SHP77 (cell line): Measurements from ENCODE around the gene PARL.
A peak's percentile ranks its signal among the peaks of the same experiment; 100 is the strongest.
"Not testable (repeated sequence)": the region's sequence is repeated elsewhere in the genome, so short reads cannot be mapped to it uniquely, and the experiment has no call there.

Experiments used
- DNase-seq, 2 experiments: peaks; one replicate each; lab custom pipeline; 2025; lab: John Stamatoyannopoulos, UW

The PARL gene

DNA sequence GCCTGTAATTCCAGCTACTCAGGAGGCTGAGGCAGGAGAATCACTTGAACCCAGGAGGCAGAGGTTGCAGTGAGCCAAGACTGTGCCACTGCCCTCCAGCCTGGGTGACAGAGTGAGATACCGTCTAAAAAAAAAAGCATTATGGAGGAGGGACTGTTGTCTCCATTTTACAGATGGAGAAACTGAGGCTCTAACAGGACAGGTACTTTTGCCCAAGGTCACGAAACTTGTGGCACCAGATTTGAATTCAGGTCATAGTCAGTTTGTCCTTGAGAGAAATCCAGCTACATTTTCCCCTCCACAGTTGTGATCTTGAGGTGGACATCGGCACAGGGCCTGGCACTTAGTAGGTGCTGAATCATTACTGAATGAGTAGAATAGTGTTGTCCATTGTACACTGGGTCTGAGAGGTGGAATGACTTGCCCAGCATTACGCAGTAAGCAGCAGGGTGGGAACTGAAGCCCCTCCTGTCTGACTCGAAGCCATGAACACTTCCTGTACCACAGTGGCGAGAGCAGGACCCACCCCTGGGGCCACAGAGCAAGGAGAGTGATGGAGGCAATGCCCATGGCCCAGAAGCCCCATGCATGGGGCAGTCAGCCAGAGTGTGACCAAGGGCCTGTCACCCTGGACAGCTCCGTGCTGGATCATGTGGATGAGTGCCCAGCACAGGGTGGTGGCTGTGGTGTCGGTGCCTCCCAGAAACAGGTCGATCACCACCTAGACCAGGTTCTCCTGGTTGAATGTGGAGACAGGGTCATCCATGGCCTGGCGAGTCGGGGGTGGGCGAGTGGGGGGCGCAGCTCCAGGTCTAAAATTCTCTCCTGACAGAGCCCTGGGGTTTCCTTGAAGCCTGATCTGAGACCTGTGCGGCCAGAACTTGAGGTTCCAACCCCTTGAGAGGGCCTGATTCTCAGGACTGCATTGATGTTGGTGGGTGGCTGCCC, 20.4 kb upstream of the PARL start:
- no peak for DNase-seq

DNA sequence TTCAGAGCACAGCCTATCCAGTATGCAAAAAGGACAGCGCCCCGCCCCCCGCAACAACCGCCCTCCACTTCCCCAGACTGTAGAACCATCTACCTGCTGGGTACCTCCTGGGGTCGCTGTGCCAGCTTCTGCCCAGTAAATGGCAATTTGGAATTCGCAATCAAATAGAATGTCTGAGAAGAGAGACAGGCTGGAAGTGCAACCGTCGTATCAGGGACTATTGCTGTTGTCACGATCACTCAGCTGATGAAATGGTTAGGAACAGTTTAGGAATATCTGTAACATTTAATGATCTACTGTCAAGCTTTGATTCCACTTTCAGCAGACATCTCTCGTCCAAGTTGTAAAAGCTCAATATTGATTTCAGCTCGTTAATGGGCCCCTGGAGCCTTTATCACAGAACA, 13.3 kb upstream of the PARL start:
- DNase-seq: peak; percentile 18 to 34

DNA sequence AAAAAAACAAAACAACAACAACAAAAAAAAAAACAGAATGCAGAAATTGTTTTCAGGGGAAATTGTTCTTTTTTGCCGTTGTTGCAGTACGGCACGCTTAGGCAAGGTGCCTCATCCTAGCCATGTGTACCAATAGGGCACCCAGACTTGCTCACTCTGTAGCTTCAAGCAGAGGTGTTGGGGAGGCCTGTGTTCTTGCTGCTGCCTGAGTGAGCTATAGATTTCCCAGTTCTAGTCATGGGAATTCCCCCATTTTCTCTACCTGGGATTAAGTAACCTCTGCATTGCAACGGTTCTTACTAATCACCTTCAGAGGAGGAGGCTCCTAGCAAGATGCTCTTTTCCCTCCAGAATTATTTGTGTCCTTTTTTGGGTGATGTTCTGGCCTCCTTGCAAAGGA, 12.9 kb upstream of the PARL start:
- no peak for DNase-seq

DNA sequence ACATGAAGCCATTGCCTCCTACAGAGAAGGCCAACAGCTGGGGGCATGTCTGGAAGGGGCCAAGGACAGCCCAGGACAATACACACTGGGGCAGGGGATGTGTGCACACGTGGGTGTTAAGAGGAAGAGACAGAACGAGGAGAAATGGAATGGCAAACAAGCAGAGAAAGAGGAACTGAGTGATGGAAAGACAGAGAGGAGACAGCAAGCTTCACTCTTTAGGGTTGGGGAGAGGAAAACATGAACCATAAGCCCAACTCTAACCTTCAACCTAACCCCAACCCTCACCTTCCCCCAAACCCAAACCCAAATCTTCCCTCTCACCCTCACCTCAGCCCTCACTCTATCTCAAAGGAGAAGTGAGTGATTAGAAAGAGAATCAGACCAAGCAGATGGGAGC, 11.9 kb upstream of the PARL start:
- DNase-seq: no peak

DNA sequence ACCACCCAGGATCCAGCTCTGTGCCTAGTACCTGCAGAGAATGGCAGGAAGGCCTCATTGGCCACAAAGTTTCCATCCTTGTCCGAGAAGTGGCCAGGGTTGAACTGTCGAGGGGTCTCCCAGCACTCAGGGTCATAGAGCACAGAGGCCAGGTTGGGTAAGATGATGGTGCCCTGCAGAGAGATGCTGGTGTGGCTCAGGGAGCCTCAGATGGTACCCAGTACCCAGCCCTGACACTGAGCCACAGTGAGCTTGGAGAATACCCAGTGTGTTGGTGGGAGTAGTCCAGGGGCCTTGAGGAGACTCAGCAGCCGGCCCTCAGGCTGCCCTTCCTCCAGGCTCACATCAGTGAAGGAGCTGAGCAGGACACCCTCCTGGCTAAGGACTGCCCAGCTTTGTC, 11.5 kb upstream of the PARL start:
- DNase-seq: no peak

DNA sequence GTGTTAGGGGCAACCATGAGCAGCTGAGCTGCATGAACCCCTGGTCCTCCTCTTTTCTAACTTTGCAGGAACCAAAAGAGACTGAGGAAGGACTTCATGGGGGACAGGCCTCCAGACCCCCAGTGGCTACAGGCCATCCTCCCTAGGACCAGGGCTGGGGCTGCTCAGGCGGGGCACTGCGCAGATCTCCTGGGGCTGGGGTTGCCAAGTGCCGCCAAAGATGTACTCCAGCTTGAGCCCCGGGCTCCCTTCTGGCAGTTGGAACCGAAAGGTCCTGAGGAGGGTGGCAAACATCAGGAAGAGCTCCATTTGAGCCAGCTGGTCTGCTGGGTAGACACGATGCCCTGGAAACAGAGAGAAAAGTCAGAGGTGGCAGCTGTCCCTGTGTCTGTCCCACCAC, 11.1 kb upstream of the PARL start:
- DNase-seq: no peak

DNA sequence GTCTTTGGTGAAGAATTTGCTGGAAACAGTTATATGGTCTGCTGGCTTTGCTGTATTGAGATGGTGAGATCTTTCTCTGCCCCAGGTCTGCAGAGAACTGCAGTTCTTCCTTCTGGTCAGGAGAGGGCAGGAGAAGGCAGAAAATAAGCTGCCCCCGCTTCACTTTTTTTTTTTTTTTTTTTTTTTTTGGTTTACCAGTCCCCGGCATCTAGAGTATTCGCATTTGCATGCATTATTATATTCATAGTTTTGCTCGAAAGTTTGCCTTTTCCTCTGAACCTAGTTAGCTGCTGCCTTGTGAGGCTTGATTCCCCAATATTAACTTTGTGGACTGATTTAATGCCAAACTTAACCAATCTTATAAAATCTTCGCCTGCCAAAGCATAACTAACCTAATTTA, 10.6 kb upstream of the PARL start:
- DNase-seq: peak; percentile 22 to 43

DNA sequence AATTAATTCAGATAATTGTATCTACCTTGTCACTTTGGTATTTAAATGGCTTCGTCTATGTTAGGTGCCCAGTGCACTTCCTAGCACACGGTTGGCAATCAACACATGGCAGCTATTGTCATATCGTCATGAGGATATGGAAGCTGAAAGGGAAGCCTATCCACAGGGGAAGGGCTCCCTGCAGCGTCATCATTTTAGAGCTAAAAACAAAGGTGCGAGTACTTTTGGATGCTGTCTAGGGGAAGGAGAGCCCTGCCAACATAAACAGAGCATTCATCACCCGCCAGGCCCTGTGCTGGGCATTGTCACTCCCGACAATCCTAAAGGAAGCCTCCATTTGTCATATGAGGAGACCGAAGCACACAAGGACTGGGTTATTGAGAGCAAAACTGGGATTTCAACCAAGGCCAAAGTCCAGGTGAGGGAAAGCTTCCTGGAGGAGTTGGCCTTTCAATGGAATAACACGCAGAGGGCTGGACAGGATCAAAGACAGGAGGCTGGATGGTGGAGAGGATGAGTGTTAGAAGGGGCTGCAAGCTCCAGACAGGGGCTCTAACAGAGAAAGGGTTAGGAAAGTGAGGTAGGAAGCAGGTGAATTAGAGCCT, 8.0 kb upstream of the PARL start:
- peak in 1 of 2 experiments; percentile 42 for DNase-seq

DNA sequence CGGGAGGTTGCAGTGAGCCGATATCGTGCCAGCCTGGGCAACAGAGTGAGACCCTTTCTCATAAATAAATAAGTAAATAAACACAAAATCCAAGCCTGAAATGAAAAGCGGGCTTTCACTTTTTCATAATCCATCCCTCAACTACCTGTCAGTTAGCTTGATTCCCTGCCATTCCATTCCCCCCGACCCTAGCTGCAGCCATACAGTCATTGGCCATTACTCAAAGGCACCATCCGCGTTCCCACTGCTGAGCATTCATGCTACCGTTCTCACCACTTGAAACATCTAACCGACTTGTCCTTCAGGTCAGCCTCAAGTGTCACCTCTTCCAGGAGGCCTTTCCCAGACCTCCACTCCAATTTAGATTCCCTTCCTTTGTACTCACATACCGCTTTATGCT, 1.1 kb upstream of the PARL start:
- no peak for DNase-seq

DNA sequence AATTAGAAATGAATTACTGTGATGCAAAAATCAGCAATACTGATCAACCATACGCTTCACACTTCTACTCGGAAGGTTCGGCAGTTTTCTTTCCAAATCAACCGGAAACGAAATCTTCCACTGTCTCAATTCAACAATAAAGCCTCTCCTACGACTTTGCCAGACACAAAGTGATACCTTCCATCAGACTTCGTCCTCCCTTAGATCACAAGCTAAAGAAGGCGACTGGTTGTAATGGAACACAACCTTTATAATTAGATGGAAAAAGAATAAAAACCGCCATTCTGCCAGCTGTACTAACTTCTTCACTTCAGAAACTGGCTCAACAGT, 618 bp downstream of the PARL start:
- DNase-seq: no peak

DNA sequence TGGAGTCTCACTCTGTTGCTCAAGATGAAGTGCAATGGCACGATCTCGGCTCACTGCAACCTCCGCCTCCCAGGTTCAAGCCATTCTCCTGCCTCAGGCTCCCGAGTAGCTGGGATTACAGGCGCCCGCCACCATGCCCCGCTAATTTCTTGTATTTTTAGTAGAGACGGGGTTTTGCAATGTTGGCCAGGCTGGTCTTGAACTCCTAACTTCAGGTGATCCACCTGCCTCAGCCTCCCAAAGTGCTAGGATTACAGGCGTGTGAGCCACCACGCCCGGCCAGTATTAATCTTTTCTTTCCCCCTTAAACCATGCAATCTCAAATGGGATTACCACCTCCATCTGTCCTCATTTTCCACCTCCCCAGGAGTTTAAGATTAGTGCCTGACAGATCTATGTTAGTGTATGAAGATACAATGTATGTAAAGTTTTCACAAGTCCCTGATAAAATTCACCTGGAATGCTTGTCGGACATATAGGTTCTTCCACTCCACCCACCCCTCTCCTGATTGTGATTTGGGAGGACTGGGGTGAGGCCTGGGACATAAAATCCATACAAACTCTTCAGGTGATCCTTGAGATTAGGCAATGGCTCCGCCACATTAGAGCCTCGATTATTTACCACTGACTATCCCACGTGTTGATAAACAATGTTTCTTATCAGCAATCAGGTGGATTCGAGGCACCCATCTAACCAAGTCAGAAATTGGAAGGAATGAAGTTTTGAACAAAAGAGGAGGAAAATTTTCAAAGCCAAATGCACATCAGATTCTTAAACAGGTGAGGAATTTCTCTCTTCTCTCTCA, 1.2 kb downstream of the PARL start:
- DNase-seq: no peak

DNA sequence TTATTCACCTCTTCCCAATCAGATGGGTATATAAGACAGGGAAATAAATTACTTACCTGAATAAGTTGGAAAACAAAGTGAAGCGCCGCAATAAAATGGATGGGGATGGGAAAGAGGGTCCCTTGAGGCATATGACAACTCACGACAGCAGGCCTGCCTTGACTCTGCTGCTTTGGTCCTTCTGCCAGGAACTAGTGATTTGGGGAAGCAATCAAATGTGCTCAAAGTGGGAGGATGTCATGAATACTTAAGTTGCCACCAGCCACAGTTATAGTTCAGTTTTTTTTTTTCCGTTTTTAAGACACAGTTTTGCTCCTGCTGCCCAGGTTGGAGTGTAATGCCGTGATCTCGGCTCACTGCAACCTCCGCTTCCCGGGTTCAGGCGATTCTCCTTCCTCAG, 4.6 kb downstream of the PARL start:
- DNase-seq: no peak

DNA sequence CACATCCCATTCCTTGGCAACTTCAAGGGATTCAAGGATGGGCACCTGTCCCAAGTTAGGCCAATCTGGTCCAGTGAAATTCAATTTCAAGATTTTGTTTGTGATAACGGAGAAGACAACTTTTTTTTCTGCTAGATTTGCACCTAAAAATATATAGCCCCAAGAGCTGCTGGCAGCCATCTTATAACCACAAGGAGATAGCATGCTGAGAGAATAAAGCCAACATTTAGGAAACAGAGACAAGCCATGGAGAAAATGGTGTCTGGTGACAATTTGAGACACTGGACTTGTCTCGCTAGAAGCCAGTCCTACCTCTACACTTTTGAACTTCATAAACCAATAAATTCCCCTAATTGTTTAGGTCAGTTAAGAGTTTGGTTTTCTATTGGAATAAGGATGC, 5.4 kb downstream of the PARL start:
- DNase-seq: no peak

DNA sequence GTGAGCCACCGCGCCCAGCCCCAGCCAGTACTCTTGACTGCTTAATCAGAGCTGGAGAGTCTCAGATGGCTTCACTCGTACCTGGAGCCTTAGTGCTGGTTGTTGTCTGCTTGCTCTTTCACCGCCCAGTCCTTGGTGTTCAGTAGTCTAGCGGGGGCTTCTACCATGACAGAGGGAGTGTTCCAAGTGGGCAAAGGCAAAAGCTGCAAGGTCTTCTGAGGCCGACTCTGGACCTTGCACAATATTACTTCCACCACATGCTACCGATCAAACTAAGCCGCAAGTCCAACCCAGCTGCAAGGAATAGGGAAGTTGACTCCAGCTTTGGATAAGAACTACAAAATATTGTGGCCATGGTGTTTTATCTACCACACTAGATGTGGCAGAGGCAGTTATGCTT, 6.6 kb downstream of the PARL start:
- DNase-seq: no peak

DNA sequence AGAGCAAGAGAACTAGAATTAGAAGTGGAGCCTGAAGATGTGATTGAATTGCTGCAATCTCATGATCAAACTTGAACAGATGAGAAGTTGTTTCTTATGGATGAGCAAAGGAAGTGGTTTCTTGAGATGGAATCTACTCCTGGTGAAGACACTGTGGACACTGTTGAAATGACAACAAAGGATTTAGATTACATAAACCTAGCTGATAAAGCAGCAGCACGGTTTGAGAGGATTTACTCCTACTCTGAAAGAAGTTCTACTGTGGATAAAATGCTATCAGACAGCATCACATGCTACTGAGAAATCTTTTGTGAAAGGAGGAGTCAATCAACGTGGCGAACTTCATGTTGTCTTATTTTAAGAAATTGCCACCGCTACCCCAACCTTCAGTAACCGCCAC, 7.5 kb downstream of the PARL start:
- not testable (repeated sequence) for DNase-seq

DNA sequence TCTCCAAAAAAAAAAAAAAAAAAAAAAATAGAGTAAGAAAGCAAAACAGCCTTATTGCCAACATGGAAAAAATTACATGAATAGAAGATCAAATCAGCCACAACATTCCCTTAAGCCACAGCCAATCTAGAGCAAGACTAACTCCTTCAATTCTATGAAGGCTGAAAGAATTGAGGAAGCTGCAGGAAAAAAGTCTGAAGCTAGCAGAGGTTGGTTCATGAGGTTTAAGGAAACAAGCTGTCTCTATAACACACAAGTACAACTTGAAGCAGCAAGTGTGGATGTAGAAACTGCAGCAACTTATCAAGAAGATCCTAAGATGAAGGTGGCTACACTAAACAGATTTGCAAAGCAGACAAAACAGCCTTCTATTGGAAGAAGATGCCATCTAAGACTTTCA, 9.3 kb downstream of the PARL start:
- no peak for DNase-seq

DNA sequence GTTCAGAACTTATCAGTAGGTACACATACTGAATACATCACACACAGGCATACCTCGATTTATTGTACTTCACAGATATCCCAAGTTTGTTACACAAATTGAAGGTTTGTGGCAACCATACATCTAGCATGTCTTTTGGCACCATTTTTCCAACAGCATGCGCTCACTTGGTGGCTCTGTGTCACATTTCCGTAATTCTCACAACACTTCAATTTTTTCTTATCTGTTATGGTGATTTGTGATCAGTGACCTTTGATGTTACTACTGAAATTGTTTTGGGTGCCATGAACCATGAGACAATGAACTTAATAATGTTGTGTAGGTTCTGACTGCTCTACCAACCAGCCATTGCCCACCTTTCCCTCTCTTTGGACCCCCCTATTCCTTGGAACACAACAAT, 10.8 kb downstream of the PARL start:
- no peak for DNase-seq

DNA sequence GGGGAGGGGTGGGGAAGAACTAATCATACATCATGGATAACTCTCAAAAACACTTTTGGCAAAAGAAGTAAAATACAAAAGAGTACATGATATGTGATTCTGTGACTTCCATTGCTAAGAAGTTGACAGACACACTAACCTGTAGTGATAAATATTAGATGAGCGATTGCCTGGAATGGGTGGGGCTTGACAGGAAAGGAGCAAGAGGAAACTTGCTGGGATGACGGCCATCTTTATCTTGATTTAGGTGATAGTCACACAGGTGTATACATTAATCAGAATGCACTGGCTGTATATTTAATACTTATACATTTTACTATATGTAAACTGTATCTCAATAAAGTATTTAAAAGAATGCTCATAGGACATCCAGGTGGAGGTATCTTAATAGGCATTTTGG, 13.1 kb downstream of the PARL start:
- DNase-seq: no peak

DNA sequence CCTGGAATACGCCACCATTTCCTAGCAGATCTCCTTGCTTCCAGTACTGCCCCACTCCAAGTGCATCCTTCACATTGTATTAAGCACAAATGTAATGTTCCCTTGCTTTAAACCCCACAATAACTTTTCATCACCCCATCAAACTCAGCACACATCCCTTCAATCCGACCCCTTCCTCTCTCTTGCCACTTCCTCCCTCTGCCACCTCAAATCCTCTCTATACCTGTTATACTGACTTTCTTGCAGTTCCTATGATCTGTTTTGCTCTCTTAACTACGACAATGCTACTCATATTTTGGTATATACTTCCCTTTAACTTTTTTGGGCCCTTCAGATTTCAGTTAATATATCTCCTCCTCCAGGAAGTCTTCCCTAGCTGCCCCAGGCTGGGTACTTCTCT, 14.1 kb downstream of the PARL start:
- no peak for DNase-seq

DNA sequence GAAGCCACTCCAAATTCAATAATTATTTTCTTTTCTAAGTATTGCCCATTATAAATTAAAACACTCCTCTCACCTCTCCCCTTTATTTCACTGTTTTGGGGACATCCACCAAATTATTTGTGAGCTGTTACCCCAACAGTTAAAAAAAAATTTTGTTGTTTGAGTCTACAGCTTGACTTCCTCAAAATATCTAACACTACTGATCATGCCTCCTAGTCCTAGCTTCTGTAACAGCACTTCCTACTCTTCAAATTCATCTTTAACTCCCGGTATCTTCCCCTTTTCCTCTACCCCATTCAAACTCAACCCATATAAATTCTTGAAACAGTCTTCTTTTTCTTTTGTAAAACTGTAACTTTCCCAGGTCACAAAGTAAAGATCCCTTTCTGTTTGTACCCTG, 15.9 kb downstream of the PARL start:
- no peak for DNase-seq

DNA sequence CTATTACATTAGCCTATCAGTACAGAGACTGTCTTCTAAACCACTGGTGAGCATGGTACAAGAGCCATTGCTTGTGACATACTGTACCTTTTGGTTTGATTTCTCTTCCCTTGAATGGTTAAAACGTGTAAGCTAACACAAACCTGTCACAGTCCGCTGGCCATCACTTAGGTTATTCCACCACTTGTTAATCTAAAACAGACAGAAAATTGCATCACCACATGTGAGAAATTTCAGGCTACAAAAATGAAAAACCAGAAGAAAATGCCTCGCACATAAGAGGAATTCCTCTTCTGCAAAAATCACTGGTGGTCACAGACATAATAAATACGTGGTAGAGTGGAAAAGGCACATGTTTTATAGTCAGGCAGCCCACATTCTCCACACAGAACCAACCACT, 22.1 kb downstream of the PARL start:
- DNase-seq: no peak

DNA sequence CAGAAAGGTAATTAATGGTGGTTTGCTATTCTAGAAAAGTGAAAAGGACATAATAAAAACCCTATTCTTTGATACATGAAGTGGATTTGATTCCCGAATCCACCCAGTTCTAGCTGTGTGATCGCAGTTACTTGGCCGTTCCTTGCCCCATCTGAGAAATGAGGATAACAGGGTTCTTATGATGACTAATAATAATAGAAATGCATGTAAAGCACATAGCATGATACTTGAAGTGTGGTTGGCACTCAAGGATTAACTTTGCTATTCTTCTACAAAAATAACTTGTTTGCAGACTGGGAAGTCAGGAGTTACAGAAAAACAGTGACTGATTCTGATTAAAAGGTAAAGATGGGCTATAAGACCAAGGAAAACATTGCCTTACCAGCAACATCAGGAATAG, 26.8 kb downstream of the PARL start:
- DNase-seq: no peak
